Endodermal cell (in vitro differentiated cells): Measurements from ENCODE around the gene DNAAF1. TPM values are rescaled to one million over a fixed set of nuclear protein-coding genes. Genes with fewer than 3 reads are reported as not detected.
"Not testable (repeated sequence)": the region's sequence is repeated elsewhere in the genome, so short reads cannot be mapped to it uniquely, and the experiment has no call there.

ENCODE experiments used
- DNase-seq: peaks from one replicate; pipeline ENCODE4 v3.0.0-alpha.2; 2017
- H3K27ac ChIP-seq: 2 replicates; pipeline ENCODE4 v1.5.1; 2013; ENCODE audit warnings: mild to moderate bottlenecking, low read depth, low read length, moderate library complexity
- H3K27me3 ChIP-seq: 2 replicates; pipeline ENCODE4 v1.6.1; 2013; ENCODE audit warnings: mild to moderate bottlenecking, low read length, moderate library complexity; ENCODE audit not compliant: insufficient read depth, control insufficient read depth, poor library complexity, severe bottlenecking
- H3K36me3 ChIP-seq: 2 replicates; pipeline ENCODE4 v1.7.0; 2013; ENCODE audit warnings: mild to moderate bottlenecking, low read length, moderate library complexity; ENCODE audit not compliant: control insufficient read depth, insufficient read depth
- H3K4me1 ChIP-seq: one replicate; pipeline ENCODE4 v1.7.0; 2013; ENCODE audit warnings: low read length; ENCODE audit not compliant: control insufficient read depth, insufficient read depth
- H3K4me3 ChIP-seq: 2 replicates; pipeline ENCODE4 v1.5.1; 2013; ENCODE audit warnings: mild to moderate bottlenecking, low read length, moderate library complexity
- H3K9ac ChIP-seq: 2 replicates; pipeline ENCODE4 v1.6.1; 2013; ENCODE audit warnings: mild to moderate bottlenecking, low read length, moderate library complexity; ENCODE audit not compliant: poor library complexity, severe bottlenecking; ENCODE audit errors: extremely low read depth
- H3K9me3 ChIP-seq: 2 replicates; pipeline ENCODE4 v1.6.1; 2013; ENCODE audit warnings: mild to moderate bottlenecking, low read length, moderate library complexity; ENCODE audit not compliant: control insufficient read depth
- H3K27ac Mint-ChIP-seq: 2 replicates; pipeline ENCODE4 v1.8.0; 2020; ENCODE audit warnings: mixed read lengths
- H3K27me3 Mint-ChIP-seq: 2 replicates; pipeline ENCODE4 v1.8.0; 2021; ENCODE audit warnings: mild to moderate bottlenecking, mixed read lengths; ENCODE audit not compliant: insufficient read depth
- H3K36me3 Mint-ChIP-seq: 2 replicates; pipeline ENCODE4 v1.8.0; 2020; ENCODE audit warnings: low read depth, mixed read lengths
- H3K4me1 Mint-ChIP-seq: 2 replicates; pipeline ENCODE4 v1.8.0; 2020; ENCODE audit warnings: mixed read lengths
- H3K4me3 Mint-ChIP-seq: 2 replicates; pipeline ENCODE4 v1.8.0; 2020; ENCODE audit warnings: mild to moderate bottlenecking, moderate library complexity, mixed read lengths
- H3K9me3 Mint-ChIP-seq: 2 replicates; pipeline ENCODE4 v1.8.0; 2020; ENCODE audit warnings: mild to moderate bottlenecking, mixed read lengths
- CTCF ChIP-seq: fragments of 200-600 bp; sonication (generic); conservative IDR thresholded peaks from 2 replicates; pipeline ENCODE4 v1.5.0; 2021; ENCODE audit warnings: antibody characterized with exemption, mild to moderate bottlenecking
- WGBS, 2 experiments: methylation state at CpG; one replicate each; pipeline versions ENCODE4 v1.1.5 to v1.1.7; 2013; ENCODE audit warnings: missing lambda C conversion rate in 2 of 2, mixed read lengths in 1 of 2; ENCODE audit not compliant: insufficient coverage in 1 of 2, insufficient read length in 1 of 2; 5-methylcytosine and 5-hydroxymethylcytosine counted together
- total RNA-seq, 2 donors: library from RNA; stranded (reverse); fragmentation: NEBNext Ultra II Directional in 1 of 2; extraction: Animal tissue kit (Norgen Biotek cat#: 25700) in 1 of 2; gene quantifications; 2 replicates in 1 of 2; 3 replicates in 1 of 2; pipeline ENCODE4 v1.2.1, GENCODE V29; 2021

Gene DNAAF1
- total RNA-seq, 2 donors from 2014 or later: 0.59 to 0.66 TPM

GRCh38 chr16:84199861-84200260 lies 54.8 kb downstream of the DNAAF1 start:
- DNase-seq: no peak
- TF ChIP-seq CTCF: no peak
- no peak overlapping the region for H3K4me3 ChIP-seq
- Mint-ChIP-seq H3K4me3 (no peak overlapping the region), H3K36me3 (no peaks in the 10 kb centered on the region), H3K4me1 (peaks cover 19% of the 10 kb centered on the region), H3K27me3 (peaks cover 3% of the 10 kb centered on the region), H3K9me3 (peaks cover 4% of the 10 kb centered on the region), H3K27ac (no peak overlapping the region)
- no peaks in the 10 kb centered on the region for H3K27me3 ChIP-seq
- no peaks in the 10 kb centered on the region for H3K9me3 ChIP-seq
- H3K9ac ChIP-seq: no peak overlapping the region
- no peaks in the 10 kb centered on the region for H3K36me3 ChIP-seq
- H3K27ac ChIP-seq: no peak overlapping the region
- 94 to 100% methylated on average over 7 to 10 of the region's 10 CpGs for WGBS, 2 experiments
- H3K4me1 ChIP-seq: no peaks in the 10 kb centered on the region

GRCh38 chr16:84204551-84204950 lies 59.4 kb downstream of the DNAAF1 start:
- not testable (repeated sequence) for H3K27me3 ChIP-seq, H3K4me3 Mint-ChIP-seq, H3K9ac ChIP-seq, H3K36me3 ChIP-seq, H3K27me3 Mint-ChIP-seq, H3K36me3 Mint-ChIP-seq, H3K27ac Mint-ChIP-seq, H3K9me3 Mint-ChIP-seq, H3K4me3 ChIP-seq, DNase-seq, H3K9me3 ChIP-seq, H3K27ac ChIP-seq
- 86 to 94% methylated on average over 10 to 26 of the region's 26 CpGs for WGBS, 2 experiments
- peaks cover 28% of the 10 kb centered on the region for H3K4me1 Mint-ChIP-seq
- H3K4me1 ChIP-seq: peaks cover 22% of the 10 kb centered on the region

DNA sequence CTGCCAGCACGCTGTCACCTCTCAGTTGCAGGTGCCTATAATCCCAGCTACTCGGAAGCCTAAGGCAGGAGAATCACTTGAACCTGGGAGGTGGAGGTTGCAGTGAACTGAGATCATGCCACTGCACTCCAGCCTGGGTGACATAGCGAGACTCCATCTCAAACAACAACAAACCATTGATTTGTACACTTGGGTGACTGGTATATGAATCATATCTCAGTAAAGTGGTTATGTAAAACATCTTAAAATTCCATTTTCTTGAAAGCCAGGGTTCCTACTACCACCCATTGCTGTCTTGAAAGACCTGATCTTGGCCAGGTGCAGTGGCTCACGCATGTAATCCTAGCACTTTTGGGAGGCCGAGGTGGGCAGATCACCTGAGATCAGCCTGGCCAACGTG lies 60.0 kb downstream of the DNAAF1 start:
- not testable (repeated sequence) for H3K4me3 ChIP-seq, H3K27me3 Mint-ChIP-seq
- WGBS, 2 experiments: 95% methylated on average over 5 of the region's 6 CpGs

DNA sequence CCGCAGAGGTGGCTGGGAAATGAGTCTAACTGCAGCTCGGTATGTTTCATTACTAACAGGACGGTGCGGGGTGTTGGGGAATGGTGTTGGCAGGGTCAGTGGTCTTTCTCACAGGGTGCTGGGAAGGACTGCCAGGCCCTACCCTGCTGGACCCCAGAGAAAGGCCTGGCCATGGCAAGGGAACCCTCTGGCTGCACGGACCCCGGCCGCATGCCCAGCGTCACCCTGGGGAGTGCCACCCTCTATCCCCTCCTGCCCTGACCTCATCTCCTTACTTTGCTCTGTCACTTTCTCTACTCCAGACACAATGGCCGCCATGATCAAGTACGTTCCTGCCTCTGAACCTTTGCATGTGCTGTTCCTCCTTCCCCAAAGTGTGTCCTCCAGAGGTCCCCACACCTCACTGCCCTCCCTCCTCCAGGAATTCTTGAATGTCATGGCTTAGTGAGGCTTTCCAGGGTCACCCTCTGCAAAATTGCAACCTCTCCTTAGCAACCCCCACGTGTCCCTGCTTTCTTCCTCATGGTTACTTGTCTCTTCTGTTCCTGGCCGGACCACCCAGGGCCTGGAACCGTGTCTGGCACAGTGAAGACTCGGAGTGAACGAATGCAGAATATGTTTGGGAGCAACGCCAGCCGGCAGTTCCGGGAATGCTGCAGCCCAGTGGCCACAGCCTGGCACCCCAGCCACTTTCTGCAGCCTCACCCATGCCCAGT lies 61.0 kb downstream of the DNAAF1 start:
- Histone ChIP-seq H3K9me3 (no peaks in the 10 kb centered on the region), H3K27ac (no peak overlapping the region), H3K9ac (no peak overlapping the region), H3K4me3 (no peak overlapping the region), H3K27me3 (no peaks in the 10 kb centered on the region), H3K36me3 (no peaks in the 10 kb centered on the region), H3K4me1 (peaks cover 22% of the 10 kb centered on the region)
- H3K9me3 Mint-ChIP-seq: peaks cover 4% of the 10 kb centered on the region
- H3K4me3 Mint-ChIP-seq: no peak overlapping the region
- no peaks in the 10 kb centered on the region for H3K36me3 Mint-ChIP-seq
- 92 to 95% methylated on average over 15 to 18 of the region's 18 CpGs for WGBS, 2 experiments
- DNase-seq: no peak
- H3K27me3 Mint-ChIP-seq: no peaks in the 10 kb centered on the region
- H3K4me1 Mint-ChIP-seq: peaks cover 19% of the 10 kb centered on the region
- no peak overlapping the region for H3K27ac Mint-ChIP-seq
- no peak for TF ChIP-seq CTCF

More for the DNA sequence above, 60.0 kb downstream of the DNAAF1 start:
- H3K4me1 Mint-ChIP-seq: peaks cover 22% of the 10 kb centered on the region
- H3K36me3 ChIP-seq, DNase-seq, H3K4me3 Mint-ChIP-seq, H3K36me3 Mint-ChIP-seq, H3K27ac Mint-ChIP-seq, H3K9me3 ChIP-seq, H3K9me3 Mint-ChIP-seq, H3K9ac ChIP-seq, H3K27me3 ChIP-seq, H3K27ac ChIP-seq: not testable (repeated sequence)
- H3K4me1 ChIP-seq: peaks cover 22% of the 10 kb centered on the region
